NCI-H226 (cell line): ENCODE results near the gene RNF166.
A peak's percentile ranks its signal among the peaks of the same experiment; 100 is the strongest.
"Not testable (repeated sequence)": the region's sequence is repeated elsewhere in the genome, so short reads cannot be mapped to it uniquely, and the experiment has no call there.

Source experiments
- DNase-seq: peaks from one replicate; pipeline ENCODE4 v3.0.0-alpha.2; 2015

RNF166 gene

DNA sequence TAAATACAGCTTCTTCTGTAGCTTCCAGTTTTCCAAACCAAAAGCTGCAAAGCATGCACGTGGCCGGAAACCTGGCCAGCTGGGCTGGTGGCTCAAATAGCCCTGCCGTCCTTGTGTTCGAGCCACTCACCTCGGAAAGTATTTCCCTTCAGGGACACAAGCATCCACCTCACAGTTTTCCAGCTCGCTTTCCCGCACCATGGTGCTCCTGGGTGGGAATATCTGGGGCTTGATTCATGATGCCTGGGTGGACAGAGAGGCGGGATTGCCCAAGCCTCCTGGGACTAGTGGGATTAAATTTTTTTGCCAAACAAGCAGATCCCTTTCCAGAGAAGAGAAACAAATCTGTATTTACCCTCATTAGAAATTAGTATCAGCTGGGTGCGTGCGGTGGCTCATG, 36.2 kb downstream of the RNF166 start:
- DNase-seq, result no peak

DNA sequence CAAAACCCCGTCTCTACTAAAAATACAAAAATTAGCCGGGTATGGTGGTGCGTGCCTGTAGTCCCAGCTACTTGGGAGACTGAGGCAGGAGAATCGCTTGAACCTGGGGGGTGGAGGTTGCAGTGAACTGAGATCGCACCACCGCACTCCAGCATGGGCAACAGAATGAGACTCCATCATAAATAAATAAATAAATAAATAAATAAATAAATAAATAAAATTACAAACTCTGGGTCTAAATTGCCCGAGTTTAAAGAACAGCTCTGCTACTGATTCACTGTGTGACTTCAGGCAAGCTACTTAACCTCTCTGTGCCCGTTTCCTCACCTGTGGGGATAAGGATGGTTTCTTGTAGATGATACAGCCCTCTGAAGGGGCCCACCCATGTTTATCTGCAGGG, 36.7 kb downstream of the RNF166 start:
- DNase-seq, result not testable (repeated sequence)

DNA sequence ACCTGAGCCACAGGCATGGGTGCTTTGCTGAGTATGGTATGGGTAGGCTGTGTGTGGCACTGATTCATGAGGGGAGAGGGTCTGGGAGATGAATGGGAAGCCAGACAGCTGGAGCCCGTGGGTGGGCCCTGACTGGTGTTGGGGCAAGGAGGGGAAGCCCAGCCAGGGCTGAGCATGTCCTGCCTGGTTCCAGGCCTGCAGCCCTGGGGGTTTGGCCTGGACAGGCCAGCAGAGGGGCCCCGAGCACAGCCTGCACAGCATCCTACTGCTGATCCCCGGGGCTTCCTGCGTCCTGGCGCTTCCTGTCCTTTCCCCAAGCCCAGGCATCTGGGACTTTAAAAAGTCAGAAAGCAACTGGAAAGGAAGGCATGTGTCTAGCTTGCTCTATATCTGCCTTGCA, 38.7 kb downstream of the RNF166 start:
- no peak for DNase-seq

DNA sequence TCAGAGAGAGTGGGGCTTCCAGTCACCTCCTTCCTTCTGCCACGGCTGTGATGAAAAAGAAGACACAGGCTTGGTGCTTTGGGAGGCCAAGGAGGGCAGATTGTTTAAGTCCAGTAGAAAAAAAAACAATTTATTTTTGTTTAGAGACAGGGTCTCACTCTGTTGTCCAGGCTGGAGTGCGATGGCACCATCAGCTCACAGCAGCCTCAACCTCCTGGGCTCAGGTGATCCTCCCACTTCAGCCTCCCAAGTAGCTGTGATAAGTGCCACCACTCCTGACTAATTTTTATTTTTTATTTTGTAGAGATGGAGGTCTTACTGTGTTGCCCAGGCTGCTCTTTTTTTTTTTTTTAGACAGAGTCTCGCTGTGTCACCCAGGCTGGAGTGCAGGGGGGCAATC, 40.6 kb downstream of the RNF166 start:
- no peak for DNase-seq

DNA sequence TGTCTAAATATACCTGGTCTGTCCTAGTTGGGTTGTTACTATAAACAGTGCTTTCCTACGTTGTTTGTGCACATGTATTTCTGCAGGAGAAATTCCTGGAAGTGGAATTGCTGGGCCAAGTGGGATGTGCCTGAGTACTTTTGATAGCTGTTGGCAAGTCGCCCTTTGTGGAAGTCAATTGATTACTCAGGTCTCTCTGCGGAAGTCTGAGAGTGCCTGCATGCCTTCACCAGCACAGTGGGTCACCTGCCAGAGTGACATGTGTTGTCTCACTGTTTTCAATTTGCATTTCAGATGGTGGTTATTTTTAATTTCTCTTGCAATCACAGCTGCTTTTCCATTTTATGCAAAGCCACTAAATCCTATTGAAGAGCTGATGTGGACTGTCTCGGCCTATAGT, 41.1 kb downstream of the RNF166 start:
- DNase-seq, result no peak

DNA sequence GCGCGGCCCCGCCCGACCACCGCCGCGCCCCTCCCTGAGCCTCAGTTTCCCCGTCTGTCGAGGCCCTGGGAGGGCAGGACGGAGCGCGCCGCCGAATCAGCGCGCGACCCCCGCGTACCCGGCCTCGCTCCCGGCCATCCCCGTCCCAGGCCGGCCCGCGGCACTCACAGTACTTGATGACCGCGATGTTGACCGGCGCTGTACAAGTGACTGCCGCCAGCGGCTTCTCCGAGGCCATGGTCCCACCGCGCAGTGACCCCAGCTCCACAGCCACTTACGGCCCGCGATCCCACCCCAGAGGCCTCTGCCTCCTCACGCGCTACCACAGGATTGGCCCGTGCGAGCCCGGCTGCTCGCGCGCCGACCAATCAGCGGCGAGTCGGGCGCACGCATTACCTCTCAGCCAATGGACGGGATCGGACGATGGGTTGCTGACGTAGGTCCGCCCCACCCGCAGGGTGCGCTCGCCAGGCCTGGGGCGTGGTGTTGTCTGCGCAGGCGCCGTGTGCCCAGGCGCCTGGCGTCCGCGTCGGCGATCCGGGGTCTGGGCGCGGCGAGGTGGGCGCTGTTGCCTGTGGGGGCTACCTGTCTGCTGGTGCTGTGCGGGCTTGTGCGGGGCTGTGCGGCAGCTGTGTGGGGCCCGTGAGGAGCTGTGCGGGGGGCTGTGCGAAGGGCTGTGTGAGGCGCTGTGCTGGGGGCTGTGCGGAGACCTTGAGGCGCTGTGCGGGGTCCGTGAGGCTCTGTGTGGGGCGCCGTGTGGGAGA, 43.2 kb downstream of the RNF166 start, which contains the start of gene MVD:
Gene MVD (minus strand): TSS at position 249 of the 764 bp plus-strand sequence. CDS start 11 bp downstream, at position 238.
- DNase-seq, result peak; percentile 98

DNA sequence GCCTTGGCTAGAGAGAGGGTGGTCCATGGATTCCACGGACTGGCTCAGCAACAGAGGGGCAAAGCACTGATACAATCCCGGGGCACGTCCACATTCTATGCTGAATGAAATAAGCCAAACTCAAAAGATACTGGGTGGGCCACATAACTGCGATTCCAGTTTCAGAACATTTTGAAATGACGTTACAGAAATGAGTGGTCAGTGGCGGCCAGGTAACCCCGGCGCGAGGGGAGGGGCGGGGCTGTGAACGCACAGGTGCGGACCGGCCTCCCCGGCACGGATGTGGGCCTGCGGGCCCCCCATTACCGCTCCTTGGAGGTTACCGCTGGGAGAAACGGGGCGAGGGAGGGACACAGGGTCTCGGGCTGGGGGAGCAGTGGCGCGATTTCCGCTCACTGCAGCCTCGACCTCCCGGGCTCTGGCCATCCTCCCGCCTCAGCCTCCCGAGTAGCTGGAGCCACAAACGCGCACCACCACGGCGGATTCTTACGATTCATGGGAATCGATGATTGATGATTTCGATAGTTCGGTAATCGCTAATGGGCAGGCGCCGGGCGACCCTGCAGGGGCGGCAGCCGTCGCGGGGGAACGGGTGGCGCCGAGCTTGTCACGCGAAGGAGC, 43.9 kb downstream of the RNF166 start:
- DNase-seq, result no peak

DNA sequence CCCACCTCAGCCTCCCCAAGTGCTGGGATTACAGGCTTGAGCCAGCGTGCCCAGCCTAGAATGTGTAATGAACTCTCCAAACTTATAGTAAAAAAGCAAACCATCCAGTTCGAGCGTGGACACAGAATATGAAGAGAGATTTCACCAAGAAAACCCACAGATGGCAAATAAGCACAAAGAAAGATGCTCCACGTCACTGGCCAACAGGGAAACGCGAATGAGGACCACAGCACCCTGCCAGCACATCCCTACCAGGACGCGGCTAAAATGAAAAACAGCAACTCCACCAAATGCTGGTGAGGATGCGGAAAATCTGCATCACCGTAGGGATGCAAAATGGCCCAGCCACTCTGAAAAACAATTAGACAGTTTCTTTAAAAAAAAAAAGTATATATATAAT, 44.7 kb downstream of the RNF166 start:
- no peak for DNase-seq

DNA sequence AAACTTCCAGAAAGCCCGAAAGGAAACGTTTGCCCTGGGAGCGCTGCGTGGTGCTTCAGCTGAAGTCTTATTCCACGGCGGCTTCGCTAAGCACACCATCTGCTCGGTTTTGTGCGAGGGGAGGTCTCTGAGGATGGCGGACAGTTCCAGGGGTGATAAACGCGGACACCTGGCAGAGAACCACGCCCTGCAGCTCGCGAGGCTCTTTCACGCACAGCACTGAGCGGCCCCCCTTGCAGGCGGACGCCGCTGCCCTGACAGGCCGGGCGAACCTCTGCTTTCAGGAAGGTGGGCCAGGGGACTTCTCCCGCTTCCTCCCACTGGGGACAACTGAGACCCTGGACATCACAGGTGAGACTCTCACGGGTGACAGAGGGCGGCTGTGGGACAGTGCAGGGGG, 47.0 kb downstream of the RNF166 start:
- DNase-seq, result no peak

DNA sequence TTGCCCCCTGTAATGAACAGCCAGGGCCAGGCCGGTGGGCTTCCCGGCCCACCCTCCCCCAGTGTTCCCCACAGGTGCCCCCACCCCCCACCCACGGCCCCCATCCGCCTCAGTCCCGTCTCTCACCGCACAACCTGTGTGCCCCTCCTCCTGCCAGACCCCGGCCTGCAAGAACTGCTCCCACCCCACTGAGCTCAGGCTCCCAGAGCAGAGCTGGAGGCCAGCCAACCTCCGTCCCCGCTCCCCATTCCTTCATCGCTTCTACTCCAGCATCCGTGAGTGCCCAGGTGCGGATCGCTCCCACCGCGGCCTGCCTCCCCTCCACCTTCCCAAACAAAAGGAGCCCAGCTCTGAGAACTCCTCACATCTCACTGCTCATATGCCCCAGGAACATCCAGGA, 47.5 kb downstream of the RNF166 start:
- DNase-seq, result no peak

DNA sequence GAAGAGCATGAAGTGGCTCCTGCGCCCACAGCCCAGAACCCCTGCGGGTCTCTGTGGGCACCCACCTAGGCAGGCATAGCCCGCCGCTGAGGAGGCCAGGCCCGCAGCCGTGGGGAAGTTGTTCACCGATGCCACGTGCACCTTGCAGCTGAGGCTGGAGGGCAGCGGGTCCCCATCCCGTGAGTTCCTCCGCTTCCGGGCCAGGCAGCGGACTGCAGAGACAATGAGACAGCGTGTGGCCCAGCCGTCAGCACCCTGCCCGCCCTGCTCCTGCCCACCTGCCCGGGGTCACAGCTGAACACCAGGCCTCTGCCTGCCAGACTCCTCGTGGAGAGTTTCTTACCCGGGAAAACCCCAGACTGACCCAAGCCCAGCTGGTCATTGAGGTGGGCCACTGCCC, 48.8 kb downstream of the RNF166 start:
- DNase-seq, result no peak

DNA sequence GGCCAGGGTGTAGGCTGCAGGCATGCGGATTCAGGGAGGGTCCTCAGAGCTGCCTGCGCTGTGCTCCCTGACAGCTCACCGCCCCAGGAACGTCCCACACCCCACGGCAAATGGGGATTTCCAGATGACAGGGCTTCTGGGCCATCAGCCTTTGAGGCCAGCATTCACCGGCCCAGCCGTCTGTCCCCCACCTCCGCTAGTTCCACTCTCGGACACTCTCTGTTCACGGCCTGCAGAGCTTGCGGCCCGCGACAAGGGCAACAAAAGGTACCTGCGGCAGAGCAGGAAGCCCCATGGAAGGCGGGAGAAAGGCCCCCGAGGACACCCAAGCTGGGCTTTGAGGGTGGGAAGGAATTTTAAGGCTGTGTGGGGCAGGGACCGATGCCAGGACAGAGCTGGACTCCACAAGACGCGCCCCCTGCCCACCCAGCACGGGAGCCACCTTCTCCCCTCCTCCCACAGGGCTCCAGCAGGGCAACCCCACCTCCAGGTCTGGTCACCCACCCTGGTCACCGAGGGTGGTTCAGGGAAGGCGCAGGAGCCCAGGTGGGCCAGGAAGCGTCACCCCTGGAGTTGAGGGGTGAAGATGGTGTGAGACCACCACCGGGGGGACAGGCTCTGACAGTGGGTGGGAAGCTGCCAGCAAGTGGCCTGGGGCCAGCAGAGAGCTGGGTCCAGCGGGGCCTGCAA, 49.8 kb downstream of the RNF166 start:
- DNase-seq, result no peak

DNA sequence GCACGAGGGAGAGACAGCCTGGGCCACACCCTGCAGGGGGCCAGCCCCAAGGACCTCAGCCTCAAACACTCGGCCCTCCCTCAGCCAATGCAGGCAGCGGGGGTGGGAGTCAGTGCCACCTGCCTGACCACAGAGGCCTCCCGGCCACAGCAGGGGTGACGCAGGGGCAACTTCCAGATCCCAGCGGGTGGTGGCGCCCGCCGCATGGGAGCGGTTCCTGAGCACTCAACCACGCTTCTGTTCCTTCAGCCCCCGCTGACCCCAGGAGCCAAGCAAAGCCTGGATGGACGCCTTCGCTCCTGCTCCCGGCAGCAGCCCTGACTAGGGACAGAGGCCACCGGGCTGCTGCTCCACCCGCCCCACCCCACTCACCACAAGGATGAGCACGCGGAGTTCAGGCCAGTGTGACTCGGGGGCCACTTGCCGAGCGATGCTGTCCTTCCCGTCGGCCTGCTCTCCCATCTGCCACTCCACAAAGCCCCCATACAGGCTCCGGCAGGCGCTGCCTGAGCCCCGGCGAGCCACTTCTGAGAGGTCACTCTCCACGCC, 50.4 kb downstream of the RNF166 start:
- no peak for DNase-seq

DNA sequence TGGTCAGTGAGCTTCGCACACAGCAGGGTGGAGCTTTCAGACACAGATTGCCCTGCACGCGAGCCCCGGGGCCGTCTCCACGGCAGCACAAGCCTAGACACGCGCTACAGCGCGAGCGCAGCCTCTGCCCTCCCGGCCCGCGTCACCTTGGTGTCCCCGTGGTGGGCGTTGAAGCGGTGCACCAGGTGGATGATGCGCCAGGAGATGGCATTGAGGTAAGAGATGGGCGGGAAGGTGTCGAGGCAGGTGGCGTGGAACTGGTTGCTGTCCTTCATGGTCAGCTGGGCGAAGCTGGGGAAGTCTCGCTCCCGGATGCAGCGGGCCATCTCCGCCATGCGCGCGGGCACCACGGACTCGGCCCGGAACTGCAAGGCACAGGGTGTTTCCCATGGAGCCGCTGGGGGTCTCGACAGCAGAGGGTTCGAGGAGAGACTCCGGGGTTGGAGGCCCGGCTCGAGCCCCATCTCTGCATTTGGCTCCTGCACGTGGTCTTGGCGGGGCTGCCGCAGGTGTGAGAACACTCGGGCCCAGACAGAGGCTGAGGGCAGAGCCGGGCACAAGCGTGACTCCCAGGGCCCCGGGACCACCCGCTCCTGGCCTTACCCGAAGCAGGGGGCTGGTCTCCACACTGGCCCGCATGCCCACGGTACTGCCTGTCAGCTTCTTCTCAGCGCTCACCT, 51.0 kb downstream of the RNF166 start:
- no peak for DNase-seq

DNA sequence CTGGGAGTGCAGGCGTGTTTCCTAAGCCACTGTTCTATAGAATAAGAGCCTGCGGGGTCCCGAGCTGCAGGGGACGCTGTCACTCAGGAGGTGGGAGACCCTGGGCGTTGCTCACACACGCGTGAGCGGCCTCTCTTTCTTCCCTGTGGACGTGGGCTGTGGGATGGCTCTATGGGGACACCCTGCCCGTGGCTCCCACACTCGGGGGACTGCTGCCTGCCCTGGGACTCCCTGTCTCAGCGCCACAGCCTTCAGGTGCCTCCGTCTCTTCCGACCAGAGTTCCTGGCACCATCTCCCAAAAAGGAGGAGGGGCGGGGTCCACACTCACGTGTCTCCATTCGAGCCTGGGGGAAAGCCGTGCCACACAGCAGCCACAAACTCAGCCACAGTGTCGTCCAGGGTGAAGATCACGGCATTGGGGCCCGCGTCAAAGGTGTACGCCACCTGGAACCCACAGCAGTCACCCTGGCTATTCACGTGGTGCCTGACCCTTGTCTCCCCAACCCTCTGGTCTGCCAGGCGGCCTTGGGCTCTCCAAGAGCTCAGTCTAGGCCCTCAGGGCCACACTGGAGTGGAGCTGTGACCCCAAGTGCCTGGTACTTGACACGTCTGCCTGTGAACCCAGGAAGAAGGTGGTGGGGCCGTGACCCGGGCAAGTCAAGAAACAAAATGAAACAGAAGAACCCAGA, 51.7 kb downstream of the RNF166 start:
- DNase-seq, result no peak

DNA sequence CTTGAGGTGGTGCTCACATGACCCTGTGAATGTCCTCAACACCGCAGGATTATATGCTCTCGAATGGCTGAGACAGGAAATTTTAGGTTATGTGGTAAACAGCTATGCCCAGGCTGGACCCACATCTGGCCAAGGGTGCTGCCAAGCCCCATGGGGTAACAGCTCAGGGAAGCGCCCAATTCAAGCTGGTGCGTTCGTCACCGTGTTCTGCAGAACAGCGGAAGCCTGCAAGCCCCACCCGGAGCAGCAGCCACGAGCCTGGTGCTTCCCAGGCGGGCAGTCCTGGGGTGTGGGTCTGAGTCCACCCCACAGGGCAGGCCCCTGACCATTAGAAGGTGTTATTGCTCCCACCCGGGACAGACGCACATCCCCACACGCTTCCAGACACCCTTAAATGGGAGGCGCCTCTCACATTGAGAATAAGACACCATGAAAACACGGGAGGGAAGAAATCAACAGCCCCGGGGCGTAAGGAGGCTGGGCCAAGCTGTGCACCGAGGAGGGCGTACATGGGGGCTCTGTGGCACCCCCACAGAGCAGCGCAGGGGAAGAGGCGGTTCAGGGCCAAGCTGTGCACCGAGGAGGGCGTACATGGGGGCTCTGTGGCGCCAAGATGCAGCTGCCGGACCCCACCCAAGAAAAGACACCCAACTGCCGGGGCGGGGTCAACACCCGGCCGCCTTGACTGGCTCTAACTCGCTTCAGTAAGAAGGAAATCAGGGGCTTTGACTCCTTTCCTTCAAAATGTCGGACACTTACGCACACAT, 52.4 kb downstream of the RNF166 start:
- DNase-seq, result no peak

DNA sequence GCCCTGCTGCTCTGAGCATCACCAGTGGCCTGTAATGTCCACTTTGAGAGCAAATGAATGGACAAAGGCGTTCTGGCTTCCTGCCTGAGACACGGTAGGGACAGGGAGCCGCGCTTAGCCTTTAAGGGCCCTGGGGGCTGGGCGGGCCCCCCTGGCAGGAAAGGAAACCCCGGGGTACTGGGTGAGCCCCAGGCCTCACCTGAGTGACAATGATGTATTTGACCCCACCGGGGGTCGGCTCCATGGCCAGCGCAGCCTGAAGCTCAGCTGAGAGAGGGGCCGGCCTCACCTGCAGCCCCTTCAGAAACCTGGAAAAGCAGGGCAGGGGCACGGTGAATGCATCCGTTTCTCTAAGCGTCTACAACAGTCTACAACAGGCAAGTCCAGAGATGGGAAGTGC, 53.1 kb downstream of the RNF166 start:
- DNase-seq, result no peak

DNA sequence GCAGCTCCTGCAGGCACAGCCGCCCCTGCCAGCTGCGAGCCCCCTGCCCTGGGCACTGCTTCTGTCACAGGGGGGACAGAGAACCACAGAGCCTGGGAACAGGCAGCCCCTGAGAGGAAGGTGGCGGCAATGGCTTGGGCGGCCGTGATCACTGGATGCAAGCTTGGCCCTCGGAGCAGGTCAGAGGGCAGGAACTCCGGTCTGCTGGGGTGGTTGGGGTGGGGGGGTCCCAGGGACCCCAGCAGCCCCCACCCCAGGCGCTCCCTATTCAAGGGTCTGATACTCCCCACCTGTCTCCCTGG, 53.5 kb downstream of the RNF166 start:
- no peak for DNase-seq

DNA sequence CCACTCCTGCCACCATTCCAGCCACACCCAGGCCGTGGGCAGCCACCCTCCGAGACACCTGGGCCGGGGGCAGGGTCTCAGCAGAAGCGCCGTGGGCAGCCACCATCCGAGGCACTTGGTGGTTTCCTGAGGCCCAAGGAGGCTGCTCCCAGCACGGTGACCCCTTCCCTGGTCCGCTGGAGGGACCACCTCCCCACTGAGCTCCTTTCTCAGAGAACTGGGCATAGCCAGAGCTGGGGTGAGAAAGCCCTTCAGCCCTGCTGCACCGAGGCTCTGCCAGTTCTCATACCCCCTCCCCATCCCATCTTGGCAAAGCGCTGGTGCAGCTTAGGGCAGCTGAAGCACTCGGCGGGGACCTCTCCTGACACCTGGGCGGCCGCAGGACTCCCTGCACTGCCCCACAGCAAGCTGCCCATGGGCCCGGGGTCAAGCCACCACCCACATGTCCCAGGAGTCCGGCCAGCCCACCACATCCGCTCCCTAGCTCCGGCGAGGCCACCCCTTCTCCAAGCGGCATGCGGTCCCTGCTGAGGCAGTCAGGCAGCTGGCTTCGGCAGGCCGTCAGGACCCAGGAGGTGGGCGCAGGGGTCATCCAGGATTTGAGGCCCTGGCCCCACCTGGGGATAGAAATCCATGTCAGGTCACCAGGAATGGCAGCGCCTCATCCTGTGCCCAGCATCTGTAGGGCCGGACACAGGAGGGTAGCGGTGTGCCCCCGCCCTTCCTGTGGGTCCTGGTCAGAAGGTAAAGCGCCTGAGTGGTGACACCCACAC, 54.0 kb downstream of the RNF166 start:
- no peak for DNase-seq

DNA sequence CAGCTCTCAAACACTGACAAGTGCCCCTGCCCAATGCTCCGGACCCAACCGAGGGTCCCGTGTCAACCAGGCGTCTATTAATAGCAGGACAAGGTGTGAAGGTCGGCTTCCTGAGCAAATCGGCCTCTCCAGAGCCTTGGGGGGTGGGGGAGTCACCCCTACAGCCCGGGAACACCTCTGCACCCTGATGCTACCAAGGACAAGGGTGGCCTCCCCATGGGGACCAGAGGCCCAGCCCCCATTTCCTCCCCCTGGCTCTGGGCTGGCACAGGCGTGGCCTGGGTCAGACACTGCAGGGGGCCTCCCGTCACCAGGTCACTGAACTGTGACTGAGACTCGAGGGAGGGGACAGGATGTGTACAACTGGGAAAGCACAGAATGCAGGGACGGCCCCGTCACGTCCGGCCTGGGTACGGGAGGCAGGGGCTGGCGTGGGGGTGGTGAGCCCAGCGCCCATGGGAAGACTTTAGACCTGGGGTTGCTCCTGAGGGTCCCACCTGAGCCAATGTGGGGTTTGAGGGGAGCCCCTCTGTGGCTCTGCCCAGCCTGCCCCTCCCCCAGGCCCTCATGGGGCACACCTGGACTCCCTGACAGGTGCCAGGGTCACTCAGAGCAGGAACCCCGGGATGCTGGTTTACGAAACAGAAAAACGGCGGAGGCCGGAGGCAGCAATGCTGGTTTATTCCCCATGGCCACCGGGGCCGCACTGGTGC, 54.8 kb downstream of the RNF166 start:
- DNase-seq, result no peak
